Raji (cell line): ENCODE measurements around the gene MBLAC2.

Experiments used
- POLR2A ChIP-seq: IDR thresholded peaks from 2 replicates; pipeline ENCODE4 v1.6.1; 2011; ENCODE audit warnings: low read depth, low read length, control low read depth; ENCODE audit not compliant: insufficient read depth

The MBLAC2 gene

GRCh38 chr5:90477073-90477472, 2.5 kb upstream of the MBLAC2 start:
- no peak for TF ChIP-seq POLR2A

DNA sequence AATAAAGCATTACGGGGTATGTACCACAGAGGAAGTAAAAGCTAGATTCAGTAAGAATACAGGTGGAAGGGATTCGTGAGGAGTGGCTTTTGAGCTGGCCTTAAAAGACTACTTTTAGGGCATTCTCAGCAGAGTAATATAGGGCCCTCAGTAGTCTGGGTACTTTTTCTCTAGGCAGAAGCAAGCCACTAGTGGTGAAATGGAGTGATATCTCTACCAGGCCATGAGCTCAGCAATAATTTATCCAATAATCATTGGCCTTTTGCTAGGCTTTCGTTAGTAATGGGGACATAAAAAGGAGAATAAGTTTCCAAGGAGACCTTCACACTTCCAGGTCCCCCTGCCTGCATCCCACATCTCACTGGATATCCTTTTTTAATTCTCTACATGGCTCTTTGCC, 1.8 kb upstream of the MBLAC2 start:
- no peak for TF ChIP-seq POLR2A

- no peak for TF ChIP-seq POLR2A
These were observed 937 bp upstream of the MBLAC2 start for GRCh38 chr5:90475436-90475980.

- no peak for TF ChIP-seq POLR2A
These were observed 956 bp downstream of the MBLAC2 start for GRCh38 chr5:90473396-90474234.

DNA sequence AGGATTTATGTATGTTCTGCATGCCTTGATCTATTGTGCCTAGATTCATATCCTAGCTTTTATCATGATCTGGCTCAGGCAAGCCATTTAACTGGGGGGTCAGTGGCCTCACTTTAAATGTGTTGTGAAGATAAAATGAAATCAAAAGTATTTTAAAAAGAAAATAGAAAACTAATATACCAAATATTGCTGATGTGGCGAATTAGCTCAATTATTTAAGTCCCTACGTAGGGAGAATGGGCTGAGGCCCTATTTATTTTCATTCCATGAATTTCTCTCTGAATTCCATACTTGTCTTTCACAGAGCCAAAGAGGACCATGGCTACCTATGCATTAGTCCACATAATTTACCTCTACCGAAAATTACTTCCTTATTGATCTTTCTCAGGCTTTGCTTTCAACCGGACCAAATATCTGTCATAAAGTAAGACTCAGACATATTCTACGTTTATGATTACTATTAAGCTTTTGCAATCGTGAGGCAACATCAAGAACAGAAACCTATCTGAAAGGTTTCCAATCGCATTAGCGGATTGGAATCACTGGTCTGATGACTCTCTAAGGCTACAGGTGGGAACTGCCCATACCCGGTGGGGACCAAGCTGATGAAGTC, 1.7 kb downstream of the MBLAC2 start:
- no peak for TF ChIP-seq POLR2A

GRCh38 chr5:90461288-90461687, 13.3 kb downstream of the MBLAC2 start:
- no peak for TF ChIP-seq POLR2A

DNA sequence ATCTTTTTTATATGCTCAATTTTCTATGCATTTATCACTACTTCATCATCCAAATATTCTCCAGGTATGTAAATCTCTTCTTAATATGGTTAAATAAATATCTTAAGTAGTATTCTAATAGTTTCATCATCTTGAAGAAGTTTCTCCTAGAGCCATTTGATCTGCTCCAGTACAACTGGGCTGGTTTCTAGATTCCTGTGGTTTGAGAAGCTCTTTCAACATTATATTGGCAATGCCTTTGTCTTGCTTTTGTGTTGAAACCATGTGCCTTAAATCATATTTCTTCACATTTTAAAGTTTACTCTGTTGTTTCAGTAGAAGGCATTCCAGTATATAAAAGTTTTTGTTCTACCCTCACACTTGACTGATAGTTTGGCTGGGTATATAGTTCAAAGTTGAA, 27.6 kb downstream of the MBLAC2 start:
- no peak for TF ChIP-seq POLR2A

DNA sequence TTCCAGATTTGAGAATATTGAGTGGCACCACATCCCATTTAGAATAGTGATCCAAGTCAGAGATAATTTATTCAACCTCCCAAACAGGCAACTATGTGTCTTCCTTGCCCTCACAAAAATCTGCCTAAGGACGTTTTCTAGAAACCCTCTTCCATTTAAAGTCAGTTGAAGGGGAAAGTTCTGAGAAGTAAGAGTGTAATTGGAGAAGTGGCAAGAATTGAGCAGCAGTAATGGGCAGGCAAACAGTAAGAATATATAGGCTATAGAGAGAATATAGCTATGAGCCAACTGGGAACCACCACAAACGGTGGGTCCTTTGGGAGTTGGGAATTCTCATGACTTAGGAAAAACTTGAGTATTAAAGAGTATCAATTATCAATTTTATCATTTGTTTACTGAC, 33.9 kb downstream of the MBLAC2 start:
- no peak for TF ChIP-seq POLR2A

- no peak for TF ChIP-seq POLR2A
These were observed 36.5 kb downstream of the MBLAC2 start for GRCh38 chr5:90438100-90438499.

GRCh38 chr5:90437663-90438062, 36.9 kb downstream of the MBLAC2 start:
- TF ChIP-seq POLR2A = no peak

DNA sequence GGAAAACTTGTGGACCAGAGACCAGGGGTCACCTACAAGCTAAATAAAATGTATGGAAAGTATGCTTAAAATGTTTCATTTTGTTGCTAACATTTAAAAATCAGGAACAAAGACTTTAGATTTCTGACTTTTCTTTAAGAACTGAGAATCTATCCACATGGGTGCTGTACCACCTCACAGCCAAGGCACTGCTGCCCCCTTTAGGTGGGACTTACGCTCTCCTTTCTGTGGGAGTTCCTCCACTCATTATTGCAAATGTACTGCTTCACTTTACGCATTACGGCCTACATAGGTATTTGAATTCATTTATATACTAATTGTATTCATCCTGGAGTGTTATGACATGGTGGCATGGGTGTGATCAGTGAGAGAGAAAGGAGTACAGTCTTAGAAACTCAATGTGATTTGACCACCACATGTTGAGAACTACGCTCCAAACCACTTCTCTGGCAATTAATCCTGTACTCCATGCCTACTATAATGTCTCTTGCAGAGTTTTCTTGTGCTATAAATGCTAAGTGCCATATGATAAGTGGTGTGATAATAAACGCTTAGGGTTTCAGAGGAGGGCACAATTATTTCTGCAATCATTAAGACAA, 40.4 kb downstream of the MBLAC2 start:
- no peak for TF ChIP-seq POLR2A

- no peak for TF ChIP-seq POLR2A
These were observed 50.3 kb downstream of the MBLAC2 start for GRCh38 chr5:90424245-90424644.

GRCh38 chr5:90421136-90421535, 53.4 kb downstream of the MBLAC2 start:
- TF ChIP-seq POLR2A = no peak

DNA sequence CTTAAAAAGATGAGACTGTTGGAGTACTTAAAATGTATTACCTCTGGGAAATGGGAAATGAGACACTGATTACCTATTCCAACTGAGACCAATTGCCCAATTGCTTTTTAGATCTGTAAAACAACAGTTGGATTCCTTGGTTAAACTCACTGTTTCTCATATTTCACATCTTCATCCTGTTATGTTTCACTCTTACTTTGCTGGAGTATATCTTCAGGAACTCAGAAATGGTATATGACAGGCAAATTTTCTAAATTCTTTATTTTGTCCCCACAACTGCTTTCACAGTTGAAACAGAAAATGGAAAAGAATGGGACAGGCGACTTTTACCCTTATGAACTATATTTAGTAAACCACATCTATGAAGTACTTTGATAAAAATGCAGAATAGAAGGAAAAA, 56.4 kb downstream of the MBLAC2 start:
- TF ChIP-seq POLR2A = no peak

GRCh38 chr5:90410178-90410762, 64.3 kb downstream of the MBLAC2 start:
- no peak for TF ChIP-seq POLR2A
